Fibroblast of the conjunctiva (primary cell): ENCODE results near the gene SEL1L2.
"Not testable (repeated sequence)": the region's sequence is repeated elsewhere in the genome, so short reads cannot be mapped to it uniquely, and the experiment has no call there.

ENCODE experiments used
- DNase-seq: peaks from one replicate; pipeline ENCODE4 v3.0.0-alpha.2; 2010; ENCODE audit warnings: low read depth

SEL1L2 gene

GRCh38 chr20:13990465-13990864, at the start of gene SEL1L2:
TSS of gene SEL1L2 (minus strand) at chr20:13990614. CDS start at chr20:13990534, 80 bp downstream.
- no peak for DNase-seq

GRCh38 chr20:14036567-14036966, 46.2 kb upstream of the SEL1L2 start:
- no peak for DNase-seq

GRCh38 chr20:14033310-14033709, 42.9 kb upstream of the SEL1L2 start:
- DNase-seq: no peak

- DNase-seq: no peak
Observed at GRCh38 chr20:14030991-14031390, 40.6 kb upstream of the SEL1L2 start.

- DNase-seq: no peak
Observed at GRCh38 chr20:14012671-14013070, 22.3 kb upstream of the SEL1L2 start.

- DNase-seq: no peak
Observed at GRCh38 chr20:14009208-14009607, 18.8 kb upstream of the SEL1L2 start.

GRCh38 chr20:14005996-14006395, 15.6 kb upstream of the SEL1L2 start:
- DNase-seq: no peak

GRCh38 chr20:14000917-14001316, 10.5 kb upstream of the SEL1L2 start:
- no peak for DNase-seq

GRCh38 chr20:13996265-13996664, 5.9 kb upstream of the SEL1L2 start:
- no peak for DNase-seq

- no peak for DNase-seq
Observed at GRCh38 chr20:13995841-13996240, 5.4 kb upstream of the SEL1L2 start.

GRCh38 chr20:13995086-13995665, 4.8 kb upstream of the SEL1L2 start, which contains the start of gene MACROD2:
TSS of gene MACROD2 (plus strand) at chr20:13995516.
- peak; percentile 82 for DNase-seq

GRCh38 chr20:13991955-13992354, 1.5 kb upstream of the SEL1L2 start:
- not testable (repeated sequence) for DNase-seq

GRCh38 chr20:13991311-13991710, 897 bp upstream of the SEL1L2 start:
- DNase-seq: no peak

- DNase-seq: no peak
Observed at GRCh38 chr20:13984211-13984610, 6.2 kb downstream of the SEL1L2 start.

- DNase-seq: no peak
Observed at GRCh38 chr20:13960525-13960924, 29.9 kb downstream of the SEL1L2 start.

- DNase-seq: no peak
Observed at GRCh38 chr20:13960119-13960518, 30.3 kb downstream of the SEL1L2 start.

- no peak for DNase-seq
Observed at GRCh38 chr20:13953227-13953626, 37.2 kb downstream of the SEL1L2 start.

- no peak for DNase-seq
Observed at GRCh38 chr20:13947719-13948118, 42.7 kb downstream of the SEL1L2 start.

- no peak for DNase-seq
Observed at GRCh38 chr20:13941031-13941430, 49.4 kb downstream of the SEL1L2 start.

- no peak for DNase-seq
Observed at GRCh38 chr20:13936781-13937576, 53.4 kb downstream of the SEL1L2 start.

GRCh38 chr20:13934992-13935894, 55.2 kb downstream of the SEL1L2 start:
- DNase-seq: no peak

- DNase-seq: no peak
Observed at GRCh38 chr20:13930281-13930680, 60.1 kb downstream of the SEL1L2 start.

- DNase-seq: no peak
Observed at GRCh38 chr20:13929836-13930235, 60.6 kb downstream of the SEL1L2 start.
